ENCODE data around the gene ABCA8. TPM values are rescaled to one million over a fixed set of nuclear protein-coding genes. Genes with fewer than 3 reads are reported as not detected.

The ABCA8 gene
- total RNA-seq, 1 experiment from 2014 or later: 0.90 TPM

DNA sequence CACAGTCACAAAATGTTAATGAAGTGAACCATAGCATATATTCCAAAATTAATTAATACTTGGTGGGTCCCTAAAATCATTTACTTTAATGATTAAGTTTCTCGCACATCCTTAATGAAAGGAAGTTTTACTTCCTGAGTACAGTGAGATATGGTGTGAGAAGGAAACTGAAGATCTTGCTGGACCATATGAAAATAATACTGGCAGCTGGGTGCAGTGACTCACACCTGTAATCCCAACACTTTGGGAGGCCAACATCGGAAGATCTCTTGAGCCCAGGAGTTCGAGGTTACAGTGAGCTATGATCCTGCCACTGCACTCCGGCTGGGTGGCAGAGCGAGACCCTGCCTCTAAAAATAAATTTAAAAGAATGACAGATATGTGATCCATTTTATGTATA, 62.5 kb downstream of the ABCA8 start:
- Histone ChIP-seq H3K4me3 (ENCODE audit: low read depth, low read length, poor library complexity, severe bottlenecking) (no peak overlapping the region), H3K4me1 (ENCODE audit: insufficient read depth, low read length, poor library complexity, severe bottlenecking) (peaks cover 6% of the 10 kb centered on the region), H3K27ac (ENCODE audit: low read depth, low read length, poor library complexity, severe bottlenecking) (no peak overlapping the region), H3K36me3 (ENCODE audit: insufficient read depth, low read length, poor library complexity, severe bottlenecking) (no peaks in the 10 kb centered on the region), H3K9me3 (ENCODE audit: low read depth, low read length, poor library complexity, severe bottlenecking) (peaks cover 2% of the 10 kb centered on the region), H3K27me3 (replicated peaks; ENCODE audit: insufficient read depth, low read depth, low read length, poor library complexity) (no peaks in the 10 kb centered on the region)
- POLR2A ChIA-PET (ENCODE audit: low non-redundant PET): no interaction called here
- DNase-seq (ENCODE audit: low spot score): no peak
- BruUV-seq (replicated peaks): no TSS peak
- CTCF ChIA-PET: no interaction called here
- intact Hi-C loops (cut with micrococcal nuclease; ENCODE audit: unreplicated experiment): no loop called here
- no peak for TF ChIP-seq CTCF (conservative IDR thresholded peaks at IDR 0.05; ENCODE audit: low read depth, low read length)

DNA sequence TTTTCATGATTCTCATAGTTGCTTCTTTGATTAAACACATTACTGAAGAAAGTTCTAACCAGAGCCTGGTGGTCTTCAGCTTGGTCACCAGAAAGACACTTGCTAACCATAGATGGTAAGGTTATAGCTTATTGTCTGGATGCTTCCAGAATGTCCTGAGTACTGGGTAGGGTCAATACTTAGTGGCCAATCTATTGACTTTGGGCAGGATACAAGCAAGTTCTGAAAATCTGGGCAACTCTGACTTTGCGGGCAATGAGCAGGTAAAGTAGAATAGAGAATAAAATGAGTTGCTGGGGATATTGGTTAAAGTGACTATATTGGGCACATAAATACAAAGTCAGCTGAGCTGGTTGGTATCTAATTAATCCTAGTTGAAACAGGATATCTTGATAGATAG, 63.0 kb downstream of the ABCA8 start:
- TF ChIP-seq CTCF (conservative IDR thresholded peaks at IDR 0.05; ENCODE audit: low read depth, low read length): no peak
- no peak for TF ChIP-seq EZH2 (IDR thresholded peaks at IDR 0.05; ENCODE audit: borderline replicate concordance, low read depth, low read length, poor library complexity, severe bottlenecking)
- intact Hi-C loops (cut with micrococcal nuclease; ENCODE audit: unreplicated experiment): no loop called here
- BruUV-seq (replicated peaks): no TSS peak
- no peak overlapping the region for H3K27ac ChIP-seq (ENCODE audit: low read depth, low read length, poor library complexity, severe bottlenecking)
- DNase-seq (ENCODE audit: low spot score): no peak
- ChIA-PET CTCF (no interaction called here), POLR2A (ENCODE audit: low non-redundant PET) (no interaction called here)
- H3K27me3 ChIP-seq (replicated peaks; ENCODE audit: insufficient read depth, low read depth, low read length, poor library complexity): no peaks in the 10 kb centered on the region
- H3K36me3 ChIP-seq (ENCODE audit: insufficient read depth, low read length, poor library complexity, severe bottlenecking): no peaks in the 10 kb centered on the region
- no peak overlapping the region for H3K4me3 ChIP-seq (ENCODE audit: low read depth, low read length, poor library complexity, severe bottlenecking)
- peaks cover 6% of the 10 kb centered on the region for H3K4me1 ChIP-seq (ENCODE audit: insufficient read depth, low read length, poor library complexity, severe bottlenecking)
- H3K9me3 ChIP-seq (ENCODE audit: low read depth, low read length, poor library complexity, severe bottlenecking): no peaks in the 10 kb centered on the region

- Histone ChIP-seq H3K4me1 (ENCODE audit: insufficient read depth, low read length, poor library complexity, severe bottlenecking) (no peaks in the 10 kb centered on the region), H3K9me3 (ENCODE audit: low read depth, low read length, poor library complexity, severe bottlenecking) (no peaks in the 10 kb centered on the region), H3K4me3 (ENCODE audit: low read depth, low read length, poor library complexity, severe bottlenecking) (no peak overlapping the region), H3K27ac (ENCODE audit: low read depth, low read length, poor library complexity, severe bottlenecking) (no peak overlapping the region), H3K36me3 (ENCODE audit: insufficient read depth, low read length, poor library complexity, severe bottlenecking) (no peaks in the 10 kb centered on the region), H3K27me3 (replicated peaks; ENCODE audit: insufficient read depth, low read depth, low read length, poor library complexity) (no peaks in the 10 kb centered on the region)
- POLR2A ChIA-PET (ENCODE audit: low non-redundant PET): no interaction called here
- TF ChIP-seq CTCF (conservative IDR thresholded peaks at IDR 0.05; ENCODE audit: low read depth, low read length) (no peak), EZH2 (IDR thresholded peaks at IDR 0.05; ENCODE audit: borderline replicate concordance, low read depth, low read length, poor library complexity, severe bottlenecking) (no peak)
- intact Hi-C loops (cut with micrococcal nuclease; ENCODE audit: unreplicated experiment): no loop called here
- CTCF ChIA-PET: no interaction called here
- BruUV-seq (replicated peaks): no TSS peak
- no peak for DNase-seq (ENCODE audit: low spot score)
Measured at GRCh38 chr17:68886401-68886800, 68.8 kb downstream of the ABCA8 start.
